Smooth muscle cell (in vitro differentiated cells): ENCODE data around the gene ADD2. TPM values are rescaled to one million over a fixed set of nuclear protein-coding genes. Genes with fewer than 3 reads are reported as not detected.

Source experiments
- DNase-seq: peaks from one replicate; lab custom pipeline; 2025; ENCODE audit not compliant: unreplicated experiment; lab: John Stamatoyannopoulos, UW
- H2AFZ ChIP-seq: fragments of 200-600 bp; sonication (generic); 2 replicates; pipeline ENCODE4 v1.6.0; 2016; ENCODE audit warnings: antibody characterized with exemption, low read depth, mild to moderate bottlenecking
- H3F3A ChIP-seq: fragments of 200-600 bp; sonication (generic); 2 replicates; pipeline ENCODE4 v1.6.0; 2017; ENCODE audit warnings: antibody characterized with exemption, low read depth
- H3K27ac ChIP-seq: fragments of 200-600 bp; sonication (generic); 2 replicates; pipeline ENCODE4 v1.5.1; 2016; ENCODE audit warnings: low read depth, mild to moderate bottlenecking
- H3K27me3 ChIP-seq: fragments of 200-600 bp; sonication (generic); 2 replicates; pipeline ENCODE4 v1.6.1; 2016; ENCODE audit warnings: low read depth, mild to moderate bottlenecking
- H3K36me3 ChIP-seq: fragments of 200-600 bp; sonication (generic); 2 replicates; pipeline ENCODE4 v1.5.1; 2016; ENCODE audit warnings: low read depth
- H3K4me1 ChIP-seq: fragments of 200-600 bp; sonication (generic); 2 replicates; pipeline ENCODE4 v1.5.1; 2016; ENCODE audit warnings: low read depth
- H3K4me2 ChIP-seq: fragments of 200-600 bp; sonication (generic); 2 replicates; pipeline ENCODE4 v1.6.0; 2016; ENCODE audit warnings: mild to moderate bottlenecking
- H3K4me3 ChIP-seq: fragments of 200-600 bp; sonication (generic); 2 replicates; pipeline ENCODE4 v1.5.1; 2016; ENCODE audit warnings: mild to moderate bottlenecking
- H3K79me2 ChIP-seq: fragments of 200-600 bp; sonication (generic); 2 replicates; pipeline ENCODE4 v1.6.0; 2016; ENCODE audit warnings: low read depth, mild to moderate bottlenecking
- H3K9ac ChIP-seq: fragments of 200-600 bp; sonication (generic); 2 replicates; pipeline ENCODE4 v1.6.0; 2016; ENCODE audit warnings: low read depth
- H3K9me3 ChIP-seq: fragments of 200-600 bp; sonication (generic); replicated peaks from 2 replicates; pipeline ENCODE4 v1.5.1; 2016; ENCODE audit warnings: low read depth
- H4K20me1 ChIP-seq: fragments of 200-600 bp; sonication (generic); 2 replicates; pipeline ENCODE4 v1.6.0; 2016; ENCODE audit warnings: low read depth
- WGBS: methylation state at CpG from one replicate; pipeline ENCODE4 v1.1.7; 2016; ENCODE audit warnings: low lambda C conversion rate; 5-methylcytosine and 5-hydroxymethylcytosine counted together
- polyA plus RNA-seq: library from polyadenylated mRNA; unstranded; fragments of >200 nt; fragmentation: Nextera tagmentation; extraction: Ambion mirVana; gene quantifications from 2 replicates; pipeline ENCODE4 v1.2.1, GENCODE V29; 2016
- total RNA-seq: library from RNA; depleted of rRNA; stranded (reverse); fragments of >200 nt; gene quantifications from 2 replicates; pipeline ENCODE4 v1.2.3, GENCODE V29; 2014
- TF ChIP-seq, protein P1 (sequence below): fragments of 200-600 bp; sonication (generic); IDR thresholded peaks from 2 replicates; pipeline ENCODE4 v1.5.1; 2017; ENCODE audit warnings: borderline replicate concordance, mild to moderate bottlenecking, antibody characterized with exemption; ENCODE audit not compliant: insufficient read depth, poor library complexity, severe bottlenecking

The ADD2 gene
- total and polyA plus RNA-seq, 2 experiments from 2014 or later = 4.3 to 7.1 TPM

DNA sequence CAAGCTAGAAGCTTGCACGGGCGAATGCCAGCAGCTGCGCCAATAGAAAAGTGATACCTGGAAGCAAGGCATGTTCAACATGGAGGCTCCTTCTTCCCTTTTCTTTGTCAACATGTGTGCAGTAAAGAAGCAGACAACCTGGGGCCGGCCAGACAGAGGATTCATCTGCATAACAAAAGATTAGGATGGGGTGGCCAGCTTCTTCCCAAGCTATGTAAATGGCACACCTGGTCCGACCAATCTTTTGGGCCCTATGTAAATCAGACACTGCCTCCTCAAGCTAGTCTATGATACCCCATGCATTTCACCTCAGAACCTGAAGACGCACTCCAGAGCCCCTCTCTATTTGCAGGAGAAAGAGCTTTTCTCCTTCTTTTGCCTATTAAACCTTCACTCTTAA is 148.0 kb downstream of the ADD2 start:
- Histone ChIP-seq H3F3A (no peaks in the 10 kb centered on the region), H4K20me1 (no peaks in the 10 kb centered on the region), H3K4me1 (no peaks in the 10 kb centered on the region), H3K4me2 (no peak overlapping the region), H3K36me3 (no peaks in the 10 kb centered on the region), H3K9ac (no peak overlapping the region), H2AFZ (no peak overlapping the region), H3K9me3 (no peaks in the 10 kb centered on the region), H3K4me3 (no peak overlapping the region), H3K27ac (no peak overlapping the region), H3K79me2 (no peaks in the 10 kb centered on the region), H3K27me3 (peaks cover 15% of the 10 kb centered on the region)
- TF ChIP-seq, protein P1, sequence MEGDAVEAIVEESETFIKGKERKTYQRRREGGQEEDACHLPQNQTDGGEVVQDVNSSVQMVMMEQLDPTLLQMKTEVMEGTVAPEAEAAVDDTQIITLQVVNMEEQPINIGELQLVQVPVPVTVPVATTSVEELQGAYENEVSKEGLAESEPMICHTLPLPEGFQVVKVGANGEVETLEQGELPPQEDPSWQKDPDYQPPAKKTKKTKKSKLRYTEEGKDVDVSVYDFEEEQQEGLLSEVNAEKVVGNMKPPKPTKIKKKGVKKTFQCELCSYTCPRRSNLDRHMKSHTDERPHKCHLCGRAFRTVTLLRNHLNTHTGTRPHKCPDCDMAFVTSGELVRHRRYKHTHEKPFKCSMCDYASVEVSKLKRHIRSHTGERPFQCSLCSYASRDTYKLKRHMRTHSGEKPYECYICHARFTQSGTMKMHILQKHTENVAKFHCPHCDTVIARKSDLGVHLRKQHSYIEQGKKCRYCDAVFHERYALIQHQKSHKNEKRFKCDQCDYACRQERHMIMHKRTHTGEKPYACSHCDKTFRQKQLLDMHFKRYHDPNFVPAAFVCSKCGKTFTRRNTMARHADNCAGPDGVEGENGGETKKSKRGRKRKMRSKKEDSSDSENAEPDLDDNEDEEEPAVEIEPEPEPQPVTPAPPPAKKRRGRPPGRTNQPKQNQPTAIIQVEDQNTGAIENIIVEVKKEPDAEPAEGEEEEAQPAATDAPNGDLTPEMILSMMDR = no peak
- no peak for DNase-seq
- WGBS = 83% methylated on average over 6 of the region's 6 CpGs

DNA sequence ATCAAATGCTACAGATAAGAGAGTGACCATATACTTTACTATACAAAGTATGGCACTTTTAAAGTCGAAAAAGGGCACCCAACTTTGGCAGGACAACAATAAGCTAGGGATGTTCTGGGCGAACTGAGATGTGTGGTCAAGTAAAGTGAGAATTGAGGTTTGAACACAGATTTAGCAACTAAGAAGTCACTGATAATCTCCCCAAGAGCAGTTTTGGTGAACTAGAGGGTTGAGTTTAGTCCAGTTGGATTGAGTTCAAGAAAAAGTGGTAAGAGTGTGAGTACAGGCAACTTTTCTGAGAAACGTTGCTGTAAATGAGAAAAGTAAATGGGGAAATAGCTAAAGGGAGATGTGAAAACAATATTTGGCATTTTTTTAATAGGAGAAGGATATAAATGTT is 148.8 kb downstream of the ADD2 start:
- H3K9ac ChIP-seq = no peak overlapping the region
- H3K4me3 ChIP-seq = no peak overlapping the region
- H3K27me3 ChIP-seq = peaks cover 15% of the 10 kb centered on the region
- 91% methylated on average over 3 of the region's 3 CpGs for WGBS
- no peak overlapping the region for H3K4me2 ChIP-seq
- no peak for DNase-seq
- H3K79me2 ChIP-seq = no peaks in the 10 kb centered on the region
- H3K36me3 ChIP-seq = no peaks in the 10 kb centered on the region
- H3K9me3 ChIP-seq = no peaks in the 10 kb centered on the region
- H3K4me1 ChIP-seq = no peaks in the 10 kb centered on the region
- no peak overlapping the region for H2AFZ ChIP-seq
- H4K20me1 ChIP-seq = no peaks in the 10 kb centered on the region
- H3K27ac ChIP-seq = no peak overlapping the region
- TF ChIP-seq, protein P1 = no peak
- H3F3A ChIP-seq = no peaks in the 10 kb centered on the region

DNA sequence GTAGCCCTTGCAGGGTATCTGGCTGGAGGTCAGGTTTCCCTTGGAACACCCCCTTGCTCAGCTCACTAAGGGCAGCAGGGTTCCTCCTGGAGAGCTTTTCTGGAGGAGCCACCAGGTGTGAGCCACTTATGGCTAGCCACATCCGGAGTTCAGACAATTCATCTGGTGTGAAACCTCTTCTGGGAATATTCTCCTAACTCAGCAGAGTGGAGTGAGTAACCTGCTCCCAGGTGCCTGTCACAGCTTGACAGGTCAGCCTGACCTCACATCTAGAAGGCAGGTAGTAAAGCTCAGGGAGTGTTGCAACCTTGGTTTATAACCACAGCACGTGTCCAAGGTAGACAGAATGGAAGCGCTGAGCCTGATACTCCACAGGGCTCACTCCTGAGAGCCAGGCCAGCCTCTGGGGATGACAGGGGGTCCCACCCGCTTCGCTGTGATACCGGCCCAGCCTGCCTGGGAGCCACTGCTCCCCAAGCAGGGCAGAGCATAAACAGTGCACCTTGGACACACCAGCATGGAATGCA is 151.8 kb downstream of the ADD2 start:
- no peak overlapping the region for H3K27ac ChIP-seq
- H3K4me2 ChIP-seq = no peak overlapping the region
- no peak overlapping the region for H3K4me3 ChIP-seq
- H2AFZ ChIP-seq = no peak overlapping the region
- no peaks in the 10 kb centered on the region for H3K79me2 ChIP-seq
- 87% methylated on average over 6 of the region's 6 CpGs for WGBS
- no peaks in the 10 kb centered on the region for H3K36me3 ChIP-seq
- no peaks in the 10 kb centered on the region for H3K4me1 ChIP-seq
- TF ChIP-seq, protein P1 = no peak
- H3K27me3 ChIP-seq = peaks cover 18% of the 10 kb centered on the region
- no peak for DNase-seq
- no peak overlapping the region for H3K9ac ChIP-seq
- no peaks in the 10 kb centered on the region for H3K9me3 ChIP-seq
- H3F3A ChIP-seq = no peaks in the 10 kb centered on the region
- H4K20me1 ChIP-seq = no peaks in the 10 kb centered on the region

DNA sequence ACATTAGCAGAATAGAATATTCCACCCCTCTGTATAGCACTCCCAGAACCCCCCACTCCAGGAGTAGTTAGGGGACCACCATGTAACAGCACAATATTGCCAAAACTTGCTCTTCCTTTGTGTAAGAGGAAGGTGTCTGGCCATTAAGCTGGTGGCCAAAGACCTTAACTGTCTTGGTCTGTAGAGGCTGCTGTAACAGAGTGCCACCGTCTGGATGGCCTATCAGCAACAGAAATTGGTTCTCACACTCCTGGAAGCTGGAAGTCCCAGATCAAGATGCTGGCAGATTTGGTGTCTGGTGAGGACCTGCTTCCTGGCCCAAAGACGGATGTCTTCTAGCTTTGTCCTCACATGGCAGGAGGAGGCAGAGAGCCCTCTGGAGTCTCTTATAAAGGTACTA is 152.8 kb downstream of the ADD2 start:
- Histone ChIP-seq H3K79me2 (no peaks in the 10 kb centered on the region), H4K20me1 (no peaks in the 10 kb centered on the region), H3F3A (no peaks in the 10 kb centered on the region), H3K9me3 (no peaks in the 10 kb centered on the region), H3K4me2 (no peak overlapping the region), H2AFZ (no peak overlapping the region), H3K9ac (no peak overlapping the region), H3K27me3 (peaks cover 27% of the 10 kb centered on the region), H3K27ac (no peak overlapping the region), H3K4me3 (no peak overlapping the region), H3K36me3 (no peaks in the 10 kb centered on the region), H3K4me1 (no peaks in the 10 kb centered on the region)
- DNase-seq = no peak
- TF ChIP-seq, protein P1 = no peak
- WGBS = 60% methylated on average over 2 of the region's 2 CpGs
